Activated T-helper 17 cell treated with anti-CD3 and anti-CD28 coated beads, Interleukin-2, amount 50 U/mL, for 72 hours (primary cell): Measurements from ENCODE around the gene BNIPL. TPM values are rescaled to one million over a fixed set of nuclear protein-coding genes. Genes with fewer than 3 reads are reported as not detected.

Experiments used
- ATAC-seq: fragments of 150-1000 bp; cut with Tn5 transposase; replicated peaks from 2 replicates; pipeline ENCODE4 v1.10.0; 2021; ENCODE audit warnings: mild to moderate bottlenecking, moderate library complexity
- H3K27ac Mint-ChIP-seq: one replicate; pipeline ENCODE4 v1.8.0; 2022; ENCODE audit warnings: mixed read lengths
- H3K27me3 Mint-ChIP-seq: one replicate; pipeline ENCODE4 v1.8.0; 2022; ENCODE audit warnings: mixed read lengths
- H3K36me3 Mint-ChIP-seq: one replicate; pipeline ENCODE4 v1.8.0; 2022; ENCODE audit warnings: low read depth, mild to moderate bottlenecking, mixed read lengths
- H3K4me1 Mint-ChIP-seq: one replicate; pipeline ENCODE4 v1.8.0; 2022; ENCODE audit warnings: mixed read lengths
- H3K4me3 Mint-ChIP-seq: one replicate; pipeline ENCODE4 v1.8.0; 2022; ENCODE audit warnings: mild to moderate bottlenecking, mixed read lengths
- H3K9me3 Mint-ChIP-seq: one replicate; pipeline ENCODE4 v1.8.0; 2022; ENCODE audit warnings: mixed read lengths
- total RNA-seq, 2 donors: library from RNA; stranded (reverse); gene quantifications; one replicate each; pipeline ENCODE4 v1.2.3, GENCODE V29; 2022

The BNIPL gene
- total RNA-seq, 2 donors from 2014 or later = 1.4 to 4.5 TPM

DNA sequence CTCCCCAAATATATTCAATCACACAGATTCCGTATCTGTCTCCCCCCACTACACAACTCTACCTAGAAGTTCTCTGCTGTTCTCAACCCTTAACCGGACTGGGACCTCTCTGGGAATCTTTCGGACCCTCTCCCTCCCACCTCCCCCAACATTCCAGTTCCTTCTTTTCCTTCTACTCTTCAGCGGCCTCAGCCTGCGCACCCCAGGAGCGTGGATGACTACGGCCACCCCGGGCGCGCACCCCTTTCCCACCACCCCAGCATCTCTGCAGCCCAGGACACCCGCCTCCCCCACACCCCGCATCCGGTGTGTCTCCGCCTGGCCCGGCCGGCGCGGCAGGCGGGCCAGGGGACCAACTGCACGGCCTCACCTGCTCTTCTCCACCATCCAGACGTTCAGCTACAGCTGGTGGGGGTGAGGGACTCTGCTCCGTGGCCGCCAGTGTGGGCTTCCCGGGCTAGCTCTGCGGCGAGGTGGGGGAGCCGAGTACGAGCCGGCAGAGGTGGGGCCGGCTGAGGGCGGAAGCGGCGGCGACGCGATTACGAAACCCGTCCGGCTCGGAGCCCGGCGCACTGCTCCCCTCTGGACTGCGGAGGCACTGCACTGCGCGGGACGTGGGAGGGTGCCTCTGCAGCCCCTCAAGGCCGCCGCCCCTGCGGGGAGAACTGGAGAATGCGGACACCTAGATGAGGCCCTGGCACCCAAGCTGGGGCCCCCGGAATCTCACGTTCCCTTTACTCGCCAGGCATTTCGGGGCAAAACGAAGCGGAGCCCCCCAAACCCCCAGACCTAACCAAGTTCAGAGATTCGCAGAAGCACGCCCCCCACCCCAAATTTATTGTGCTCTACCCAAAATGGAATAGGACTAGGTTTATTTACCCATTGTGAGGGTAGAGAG, 23.0 kb downstream of the BNIPL start, which contains the start of gene CDC42SE1:
CDC42SE1 (minus strand) TSS at position 514 of the 898 bp plus-strand sequence. CDS start 3,892 bp downstream, outside the sequence.
- Mint-ChIP-seq H3K36me3 (peaks cover 53% of the 10 kb centered on the region), H3K9me3 (no peaks in the 10 kb centered on the region), H3K27ac (peak within 1 kb of the TSS; percentile 99), H3K4me3 (peak within 1 kb of the TSS; percentile 97), H3K4me1 (peaks cover 32% of the 10 kb centered on the region), H3K27me3 (no peaks in the 10 kb centered on the region)
- peak; percentile 77 for ATAC-seq

DNA sequence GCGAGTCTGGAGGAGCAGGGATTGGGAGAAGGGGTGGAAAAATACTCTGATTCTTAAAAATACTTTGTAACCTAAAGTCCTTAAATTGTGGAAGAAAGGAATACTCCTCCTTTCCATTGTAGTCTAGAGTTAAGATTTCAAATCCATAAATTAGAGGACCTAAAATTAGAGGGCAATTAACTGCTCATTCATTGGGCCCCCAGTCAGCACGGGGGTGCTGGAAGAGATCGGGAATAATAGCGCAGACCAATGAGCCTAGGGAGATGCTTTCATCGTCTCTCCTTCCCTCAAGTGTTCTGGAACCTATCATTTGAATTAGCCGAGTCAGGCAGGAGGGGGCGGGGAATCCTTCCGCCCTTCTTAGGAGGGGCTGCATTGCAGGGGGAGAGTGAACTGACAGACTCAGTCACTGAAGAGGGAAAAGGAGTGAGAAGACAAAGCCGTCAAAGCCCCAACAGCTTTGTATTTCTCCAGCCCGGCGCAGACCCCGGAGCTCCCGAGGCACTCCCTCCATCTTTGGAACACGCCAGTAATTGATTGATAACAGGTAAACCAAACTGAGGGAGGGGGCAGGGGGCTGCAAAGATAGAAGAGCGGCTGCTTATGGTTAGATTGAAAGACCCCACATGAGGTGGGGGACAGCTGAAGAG, 23.7 kb downstream of the BNIPL start, which contains the start of gene MLLT11:
MLLT11 (plus strand) TSS at position 391 of the 650 bp plus-strand sequence. CDS start 6,828 bp downstream, outside the sequence.
- Mint-ChIP-seq H3K27ac (peak within 1 kb of the TSS; percentile 99), H3K4me3 (peak within 1 kb of the TSS; percentile 97), H3K4me1 (peaks cover 27% of the 10 kb centered on the region)

GRCh38 chr1:151060657-151061421, 24.5 kb downstream of the BNIPL start:
- ATAC-seq = no peak
- peaks cover 22% of the 10 kb centered on the region for H3K4me1 Mint-ChIP-seq
- H3K36me3 Mint-ChIP-seq = peaks cover 38% of the 10 kb centered on the region
- no peaks in the 10 kb centered on the region for H3K27me3 Mint-ChIP-seq
- H3K9me3 Mint-ChIP-seq = no peaks in the 10 kb centered on the region
- H3K4me3 Mint-ChIP-seq = peak overlapping the region; percentile 97
- H3K27ac Mint-ChIP-seq = peak overlapping the region; percentile 99

More for the DNA sequence above, 23.7 kb downstream of the BNIPL start, which contains the start of gene MLLT11:
- Mint-ChIP-seq H3K9me3 (no peaks in the 10 kb centered on the region), H3K27me3 (no peaks in the 10 kb centered on the region), H3K36me3 (peaks cover 46% of the 10 kb centered on the region)
- no peak for ATAC-seq

- Mint-ChIP-seq H3K4me3 (no peak overlapping the region), H3K27me3 (no peaks in the 10 kb centered on the region)
Measured at GRCh38 chr1:151061704-151062103, 25.3 kb downstream of the BNIPL start.

DNA sequence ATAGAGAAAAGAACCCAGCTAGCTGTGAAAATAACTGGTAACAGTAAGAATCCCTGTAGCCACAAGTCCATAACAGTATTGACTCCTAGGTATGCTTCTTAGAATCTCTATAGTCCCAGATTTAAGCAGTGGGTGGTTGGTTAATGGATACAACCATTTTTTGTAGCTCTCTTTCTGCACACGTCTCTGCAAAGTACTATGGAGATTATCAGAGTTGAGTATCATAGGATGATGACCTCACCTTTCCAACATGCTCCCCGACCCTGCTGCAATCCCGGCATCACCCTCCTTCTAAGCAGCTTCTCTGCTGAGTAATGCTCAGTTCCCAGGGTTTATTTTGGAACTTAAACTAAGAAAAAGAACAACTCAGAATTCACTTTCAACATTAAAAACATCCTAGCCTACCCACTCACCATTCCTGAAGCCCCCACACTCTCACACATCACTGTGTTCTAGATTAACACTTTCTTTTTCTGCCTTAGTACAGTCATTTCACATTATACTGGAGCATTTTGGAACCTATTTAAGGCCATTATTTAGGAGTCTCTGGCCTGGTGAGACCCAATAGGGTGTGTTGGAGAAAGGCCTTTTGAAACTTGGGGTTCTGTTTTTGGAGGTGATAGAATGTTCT, 26.5 kb downstream of the BNIPL start:
- Mint-ChIP-seq H3K36me3 (peaks cover 23% of the 10 kb centered on the region), H3K9me3 (no peaks in the 10 kb centered on the region), H3K27ac (no peak overlapping the region), H3K27me3 (no peaks in the 10 kb centered on the region), H3K4me1 (peaks cover 9% of the 10 kb centered on the region), H3K4me3 (peak overlapping the region; percentile 17)
- no peak for ATAC-seq

More at GRCh38 chr1:151061704-151062103, 25.3 kb downstream of the BNIPL start:
- Mint-ChIP-seq H3K27ac (no peak overlapping the region), H3K36me3 (peaks cover 30% of the 10 kb centered on the region), H3K4me1 (peaks cover 13% of the 10 kb centered on the region), H3K9me3 (no peaks in the 10 kb centered on the region)
- ATAC-seq = no peak

DNA sequence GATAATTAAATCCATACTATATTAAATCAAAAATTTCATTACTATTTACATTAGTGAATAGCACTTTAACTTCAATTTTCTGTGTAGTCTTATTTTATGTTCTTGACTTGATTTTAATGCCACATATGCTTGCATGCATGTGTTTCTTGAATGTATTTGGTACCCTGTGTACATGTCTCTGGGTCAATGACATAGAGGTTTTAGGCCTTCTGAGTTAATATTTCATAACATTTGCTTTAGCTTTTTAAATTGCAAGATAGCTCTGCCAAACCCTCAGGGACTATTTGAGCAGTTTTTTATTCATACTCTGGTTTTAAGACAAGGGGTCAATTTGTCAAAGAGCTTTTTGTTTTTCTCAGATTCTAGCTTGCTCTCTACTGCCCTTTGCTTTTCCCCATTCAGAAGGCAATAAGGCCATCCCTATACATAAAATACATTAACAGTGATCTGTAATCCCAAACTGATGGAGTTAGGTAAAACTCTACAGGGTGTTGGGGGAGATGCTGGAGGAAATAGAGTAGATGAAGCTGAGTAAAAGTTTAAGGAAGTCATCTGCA, 28.8 kb downstream of the BNIPL start:
- H3K27ac Mint-ChIP-seq = no peak overlapping the region
- H3K4me1 Mint-ChIP-seq = peaks cover 9% of the 10 kb centered on the region
- H3K4me3 Mint-ChIP-seq = no peak overlapping the region

DNA sequence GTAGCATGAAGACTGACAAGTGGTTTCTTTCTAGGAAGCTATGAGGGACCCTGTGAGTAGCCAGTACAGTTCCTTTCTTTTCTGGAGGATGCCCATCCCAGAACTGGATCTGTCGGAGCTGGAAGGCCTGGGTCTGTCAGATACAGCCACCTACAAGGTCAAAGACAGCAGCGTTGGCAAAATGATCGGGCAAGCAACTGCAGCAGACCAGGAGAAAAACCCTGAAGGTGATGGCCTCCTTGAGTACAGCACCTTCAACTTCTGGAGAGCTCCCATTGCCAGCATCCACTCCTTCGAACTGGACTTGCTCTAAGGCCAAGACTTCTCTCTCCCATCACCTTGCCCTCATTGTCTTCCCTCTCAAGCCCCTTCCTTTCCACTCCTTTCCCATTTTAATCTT, 30.8 kb downstream of the BNIPL start:
- H3K4me1 Mint-ChIP-seq = peaks cover 5% of the 10 kb centered on the region
- peak overlapping the region; percentile 47 for H3K27ac Mint-ChIP-seq
- no peaks in the 10 kb centered on the region for H3K27me3 Mint-ChIP-seq
- H3K4me3 Mint-ChIP-seq = no peak overlapping the region
- no peak for ATAC-seq
- H3K9me3 Mint-ChIP-seq = no peaks in the 10 kb centered on the region
- peaks cover 15% of the 10 kb centered on the region for H3K36me3 Mint-ChIP-seq

More for the DNA sequence above, 28.8 kb downstream of the BNIPL start:
- Mint-ChIP-seq H3K36me3 (peaks cover 7% of the 10 kb centered on the region), H3K27me3 (no peaks in the 10 kb centered on the region), H3K9me3 (no peaks in the 10 kb centered on the region)
- ATAC-seq = no peak

GRCh38 chr1:151069103-151069486, 32.7 kb downstream of the BNIPL start:
- H3K27me3 Mint-ChIP-seq = no peaks in the 10 kb centered on the region
- no peaks in the 10 kb centered on the region for H3K9me3 Mint-ChIP-seq
- peak overlapping the region; percentile 98 for H3K4me3 Mint-ChIP-seq
- peak overlapping the region; percentile 62 for H3K27ac Mint-ChIP-seq
- H3K4me1 Mint-ChIP-seq = no peaks in the 10 kb centered on the region
- peaks cover 20% of the 10 kb centered on the region for H3K36me3 Mint-ChIP-seq
- ATAC-seq = no peak

DNA sequence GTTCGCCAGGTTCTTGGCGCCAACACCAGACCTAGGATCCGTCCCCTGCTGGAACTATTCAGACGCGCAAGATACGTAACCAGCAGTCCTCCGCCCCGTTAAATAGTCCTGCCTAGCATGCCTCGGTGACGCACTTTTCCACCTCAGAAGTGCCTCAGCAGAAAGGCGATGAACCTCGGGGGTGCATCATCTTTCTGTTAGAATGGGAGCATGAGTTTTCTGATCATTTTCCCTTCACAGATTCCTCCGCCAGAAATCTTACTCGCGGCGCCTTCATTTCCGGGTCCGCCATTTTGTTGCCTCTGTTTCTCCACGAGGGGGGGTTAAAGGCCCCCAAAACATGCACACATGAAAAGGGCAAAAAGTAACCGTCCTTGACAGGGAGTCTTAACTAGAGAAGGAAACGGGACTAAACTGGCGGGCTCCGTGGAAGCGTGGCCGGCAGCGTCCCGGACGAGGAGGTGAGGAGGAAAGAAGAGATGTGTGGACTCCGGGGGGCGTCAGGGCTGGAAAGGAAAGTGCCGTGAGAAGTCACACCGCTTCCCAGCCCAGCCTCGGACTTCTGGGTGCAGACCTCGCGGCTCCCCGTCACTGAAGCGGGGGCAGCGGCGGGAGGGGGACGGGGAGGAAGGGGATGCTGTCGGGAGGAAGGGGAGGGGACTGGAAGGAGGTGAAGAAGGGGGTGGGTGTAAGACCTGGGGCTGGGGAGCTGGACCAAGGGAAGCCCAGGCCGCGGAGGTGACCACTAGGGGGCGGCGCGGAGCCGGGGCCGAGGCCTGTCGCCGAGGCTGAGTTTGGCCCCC, 34.3 kb downstream of the BNIPL start, which contains the start of gene GABPB2:
GABPB2 (plus strand) TSS at position 288 of the 803 bp plus-strand sequence. CDS start 17,429 bp downstream, outside the sequence.
- Mint-ChIP-seq H3K27ac (peak within 1 kb of the TSS; percentile 100), H3K36me3 (peaks cover 20% of the 10 kb centered on the region), H3K4me3 (peak within 1 kb of the TSS; percentile 98), H3K9me3 (no peaks in the 10 kb centered on the region), H3K27me3 (no peaks in the 10 kb centered on the region), H3K4me1 (no peaks in the 10 kb centered on the region)
- peak; percentile 91 for ATAC-seq

DNA sequence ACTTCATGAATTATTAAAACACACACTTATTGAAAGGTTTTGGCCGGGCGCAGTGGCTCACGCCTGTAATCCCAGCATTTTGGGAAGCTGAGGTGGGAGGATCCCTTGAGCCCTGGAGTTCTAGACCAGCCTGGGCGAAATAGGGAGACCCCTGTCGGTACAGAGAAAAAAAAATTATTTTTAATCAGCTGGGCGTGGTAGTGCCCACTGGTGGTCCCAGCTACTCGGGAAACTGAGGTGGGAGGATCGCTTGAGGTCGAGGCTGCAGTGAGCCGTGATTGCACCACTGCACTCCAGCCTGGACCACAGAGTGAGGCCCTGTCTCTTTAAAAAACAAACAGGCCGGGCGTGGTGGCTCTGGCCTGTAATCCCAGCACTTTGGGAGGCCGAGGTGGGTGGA, 35.8 kb downstream of the BNIPL start:
- no peaks in the 10 kb centered on the region for H3K27me3 Mint-ChIP-seq
- H3K9me3 Mint-ChIP-seq = no peaks in the 10 kb centered on the region
- H3K27ac Mint-ChIP-seq = peak overlapping the region; percentile 100
- ATAC-seq = no peak
- H3K4me1 Mint-ChIP-seq = no peaks in the 10 kb centered on the region
- H3K36me3 Mint-ChIP-seq = peaks cover 20% of the 10 kb centered on the region
- peak overlapping the region; percentile 98 for H3K4me3 Mint-ChIP-seq

DNA sequence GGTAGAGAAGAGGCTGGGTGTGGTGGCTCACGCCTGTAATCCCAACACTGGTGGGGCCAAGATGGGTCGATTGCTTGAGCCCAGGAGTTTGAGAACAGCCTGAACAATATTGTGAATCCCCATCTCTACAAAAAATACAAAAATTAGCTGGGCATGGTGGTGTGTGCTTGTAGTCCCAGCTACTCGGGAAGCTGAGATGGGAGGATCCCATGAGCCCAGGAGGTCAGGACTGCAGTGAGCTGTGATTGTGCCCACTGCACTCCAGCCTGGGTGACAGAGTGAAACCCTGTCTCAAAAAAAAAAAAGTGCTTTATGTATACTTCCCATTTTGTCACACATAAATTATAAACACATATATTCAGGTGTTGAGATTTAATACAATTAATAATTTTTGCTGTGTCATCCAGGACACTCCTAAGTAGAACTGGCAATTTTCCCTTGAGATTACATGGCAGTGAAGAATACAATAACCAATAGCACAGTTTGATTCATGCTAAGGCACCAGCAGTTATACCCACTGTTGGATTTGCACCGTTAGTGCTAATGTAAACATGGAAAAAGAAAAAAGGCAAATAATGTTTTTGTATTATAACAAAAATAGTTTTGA, 49.7 kb downstream of the BNIPL start:
- Mint-ChIP-seq H3K4me1 (no peaks in the 10 kb centered on the region), H3K4me3 (no peak overlapping the region), H3K9me3 (no peaks in the 10 kb centered on the region), H3K27ac (no peak overlapping the region), H3K27me3 (no peaks in the 10 kb centered on the region), H3K36me3 (no peaks in the 10 kb centered on the region)
- no peak for ATAC-seq
